Skeletal muscle satellite cell (primary cell): ENCODE data around the gene TMEM19. TPM values are rescaled to one million over a fixed set of nuclear protein-coding genes. Genes with fewer than 3 reads are reported as not detected.

Source experiments
- H3K27me3 ChIP-seq: 2 replicates; pipeline ENCODE4 v1.7.0; 2013; ENCODE audit warnings: low read length; ENCODE audit not compliant: control insufficient read depth, insufficient read depth
- H3K36me3 ChIP-seq: 2 replicates; pipeline ENCODE4 v1.7.0; 2013; ENCODE audit warnings: mild to moderate bottlenecking, control low read depth, low read length; ENCODE audit not compliant: insufficient read depth
- H3K4me1 ChIP-seq: 2 replicates; pipeline ENCODE4 v1.7.0; 2013; ENCODE audit warnings: low read length; ENCODE audit not compliant: control insufficient read depth, insufficient read depth
- H3K4me2 ChIP-seq: 2 replicates; pipeline ENCODE4 v1.7.0; 2013; ENCODE audit warnings: mild to moderate bottlenecking, low read length
- H3K4me3 ChIP-seq: 2 replicates; pipeline ENCODE4 v1.7.0; 2013; ENCODE audit warnings: low read length
- H3K9ac ChIP-seq: 2 replicates; pipeline ENCODE4 v1.7.0; 2013; ENCODE audit warnings: mild to moderate bottlenecking, low read depth, low read length, moderate library complexity
- H3K9me3 ChIP-seq: replicated peaks from 2 replicates; pipeline ENCODE4 v1.7.0; 2013; ENCODE audit warnings: mild to moderate bottlenecking, control low read depth, low read length
- total RNA-seq: library from RNA; depleted of rRNA; stranded (reverse); fragments of >200 nt; gene quantifications from 2 replicates; pipeline ENCODE4 v1.2.3, GENCODE V29; 2012; rRNA removed

The TMEM19 gene
- 16.5 and 17.7 TPM in 2 replicates for total RNA-seq

DNA sequence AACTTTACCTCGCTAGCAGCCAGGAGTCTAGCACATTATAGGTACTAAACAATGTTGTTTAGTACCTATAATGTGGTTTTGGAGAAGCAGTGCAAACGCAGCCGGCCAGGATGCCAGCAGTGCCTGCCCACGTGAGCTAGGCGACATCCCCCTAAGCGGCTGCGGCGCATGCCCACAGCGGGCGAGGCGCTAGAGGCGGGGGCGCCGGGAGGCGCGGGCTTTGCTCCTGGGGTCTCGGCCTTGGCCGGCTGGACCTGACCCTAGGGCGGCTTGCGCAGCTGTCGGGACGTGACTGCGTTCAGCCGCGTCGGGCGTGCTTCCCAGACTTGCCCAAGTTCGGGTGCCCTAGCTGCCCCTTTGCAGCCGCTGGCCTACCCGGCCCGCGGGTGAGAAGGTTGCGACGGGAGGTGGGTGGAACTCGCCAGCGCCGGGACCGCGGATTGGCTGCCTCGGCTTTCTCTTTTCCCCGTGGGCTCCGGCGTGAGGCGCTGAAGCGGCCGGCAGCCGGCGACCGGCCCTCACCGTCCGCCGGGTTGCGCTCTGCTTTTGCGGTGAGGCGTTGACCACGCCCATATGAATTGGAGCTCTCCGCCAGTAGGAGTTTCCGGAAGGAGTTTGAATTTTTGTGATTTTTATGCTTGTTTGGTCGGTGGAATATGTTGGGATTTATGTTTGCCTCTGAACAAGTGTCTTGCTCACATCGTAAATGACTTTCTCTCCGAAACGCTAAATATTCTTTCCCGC lies at the start of gene TMEM19:
TMEM19 (plus strand) TSS at position 169 of the 744 bp plus-strand sequence. CDS start 599 bp downstream, outside the sequence.
- Histone ChIP-seq H3K4me1 (peaks cover 20% of the 10 kb centered on the region), H3K36me3 (no peaks in the 10 kb centered on the region), H3K4me2 (peak within 1 kb of the TSS; percentile 98), H3K9ac (peak within 1 kb of the TSS; percentile 85), H3K4me3 (peak within 1 kb of the TSS; percentile 93), H3K9me3 (no peaks in the 10 kb centered on the region), H3K27me3 (no peaks in the 10 kb centered on the region)

DNA sequence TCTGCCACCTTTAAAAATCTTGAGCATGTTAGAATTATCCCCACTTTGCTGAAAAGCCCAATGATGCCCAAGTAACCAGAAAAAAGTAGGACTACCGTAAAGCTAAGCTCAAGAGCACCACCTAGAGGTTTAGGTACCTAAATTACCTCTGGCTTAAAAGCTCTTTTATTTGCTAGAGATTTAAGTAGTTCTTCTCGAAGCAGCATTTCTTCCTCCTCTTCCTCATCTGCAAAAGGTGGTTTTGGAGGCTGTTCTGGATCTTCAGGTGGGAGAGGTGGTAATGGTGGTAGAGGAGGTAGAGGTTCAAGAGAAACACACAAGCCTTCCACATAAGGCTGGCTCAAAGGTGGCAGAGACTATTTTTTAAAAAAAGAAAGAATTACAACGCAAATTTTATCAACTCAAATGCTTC lies 49.2 kb upstream of the TMEM19 start:
- Histone ChIP-seq H3K9me3 (no peaks in the 10 kb centered on the region), H3K9ac (no peak overlapping the region), H3K4me3 (no peak overlapping the region), H3K4me2 (no peak overlapping the region), H3K4me1 (no peaks in the 10 kb centered on the region), H3K36me3 (peaks cover 90% of the 10 kb centered on the region), H3K27me3 (no peaks in the 10 kb centered on the region)

GRCh38 chr12:71638499-71638898 lies 47.4 kb upstream of the TMEM19 start:
- no peaks in the 10 kb centered on the region for H3K27me3 ChIP-seq
- peaks cover 87% of the 10 kb centered on the region for H3K36me3 ChIP-seq
- no peak overlapping the region for H3K4me2 ChIP-seq
- no peaks in the 10 kb centered on the region for H3K4me1 ChIP-seq
- H3K4me3 ChIP-seq, result no peak overlapping the region
- H3K9ac ChIP-seq, result no peak overlapping the region
- H3K9me3 ChIP-seq, result no peaks in the 10 kb centered on the region

DNA sequence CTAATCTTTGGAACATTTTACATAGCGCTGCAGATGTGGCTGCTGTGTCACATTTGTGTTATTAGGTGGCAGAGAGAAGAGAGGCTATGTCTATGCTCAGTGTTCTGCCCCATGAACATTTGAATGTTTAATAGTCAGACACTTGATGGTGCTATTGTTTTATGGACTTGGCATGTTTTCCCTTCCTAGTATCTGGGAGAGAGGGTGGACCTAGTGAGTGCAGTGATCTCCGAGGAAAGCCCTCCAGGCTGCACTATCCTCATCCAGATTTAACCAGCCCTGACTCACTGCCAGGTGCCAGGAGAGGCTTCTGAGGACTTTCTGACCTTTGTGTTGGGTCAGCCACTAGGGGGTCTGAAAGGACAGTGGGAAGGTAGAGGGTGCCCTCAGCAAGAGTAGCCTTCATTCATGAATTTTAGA lies 46.5 kb upstream of the TMEM19 start:
- Histone ChIP-seq H3K4me2 (no peak overlapping the region), H3K4me3 (no peak overlapping the region), H3K9ac (no peak overlapping the region), H3K4me1 (no peaks in the 10 kb centered on the region), H3K9me3 (no peaks in the 10 kb centered on the region), H3K27me3 (no peaks in the 10 kb centered on the region), H3K36me3 (peaks cover 87% of the 10 kb centered on the region)

- no peaks in the 10 kb centered on the region for H3K4me1 ChIP-seq
- peaks cover 87% of the 10 kb centered on the region for H3K36me3 ChIP-seq
- no peaks in the 10 kb centered on the region for H3K27me3 ChIP-seq
- H3K9me3 ChIP-seq, result no peaks in the 10 kb centered on the region
- no peak overlapping the region for H3K9ac ChIP-seq
- H3K4me2 ChIP-seq, result no peak overlapping the region
- H3K4me3 ChIP-seq, result no peak overlapping the region
Measured at GRCh38 chr12:71640316-71640715, 45.6 kb upstream of the TMEM19 start.

- H3K4me2 ChIP-seq, result no peak overlapping the region
- H3K36me3 ChIP-seq, result peaks cover 82% of the 10 kb centered on the region
- no peaks in the 10 kb centered on the region for H3K9me3 ChIP-seq
- H3K4me3 ChIP-seq, result no peak overlapping the region
- H3K4me1 ChIP-seq, result no peaks in the 10 kb centered on the region
- H3K9ac ChIP-seq, result no peak overlapping the region
- no peaks in the 10 kb centered on the region for H3K27me3 ChIP-seq
Measured at GRCh38 chr12:71641390-71641789, 44.5 kb upstream of the TMEM19 start.

- no peaks in the 10 kb centered on the region for H3K4me1 ChIP-seq
- H3K36me3 ChIP-seq, result peaks cover 82% of the 10 kb centered on the region
- no peaks in the 10 kb centered on the region for H3K9me3 ChIP-seq
- no peaks in the 10 kb centered on the region for H3K27me3 ChIP-seq
- no peak overlapping the region for H3K9ac ChIP-seq
- H3K4me3 ChIP-seq, result no peak overlapping the region
- H3K4me2 ChIP-seq, result no peak overlapping the region
Measured at GRCh38 chr12:71642264-71642663, 43.6 kb upstream of the TMEM19 start.

DNA sequence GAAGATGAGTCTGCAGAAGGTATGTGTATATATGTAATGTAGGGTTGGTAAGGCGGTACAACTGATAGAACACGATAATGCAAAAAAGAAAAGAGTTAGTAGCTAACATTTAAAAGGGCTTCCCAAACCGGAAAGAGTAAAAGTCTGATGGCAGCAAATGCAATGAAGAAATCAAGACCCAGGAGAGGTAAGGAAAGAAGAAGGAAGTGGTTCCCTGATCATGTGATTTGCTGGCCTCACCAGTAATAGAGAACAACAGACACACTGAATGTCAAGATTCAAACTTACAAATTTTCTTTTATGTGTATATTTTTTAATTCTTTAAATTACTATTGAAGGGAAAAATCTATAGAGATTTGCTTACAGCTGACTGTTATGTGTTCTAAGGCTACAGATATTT lies 40.6 kb upstream of the TMEM19 start:
- Histone ChIP-seq H3K4me2 (no peak overlapping the region), H3K36me3 (peaks cover 80% of the 10 kb centered on the region), H3K4me1 (no peaks in the 10 kb centered on the region), H3K9me3 (no peaks in the 10 kb centered on the region), H3K27me3 (no peaks in the 10 kb centered on the region), H3K4me3 (no peak overlapping the region), H3K9ac (no peak overlapping the region)

DNA sequence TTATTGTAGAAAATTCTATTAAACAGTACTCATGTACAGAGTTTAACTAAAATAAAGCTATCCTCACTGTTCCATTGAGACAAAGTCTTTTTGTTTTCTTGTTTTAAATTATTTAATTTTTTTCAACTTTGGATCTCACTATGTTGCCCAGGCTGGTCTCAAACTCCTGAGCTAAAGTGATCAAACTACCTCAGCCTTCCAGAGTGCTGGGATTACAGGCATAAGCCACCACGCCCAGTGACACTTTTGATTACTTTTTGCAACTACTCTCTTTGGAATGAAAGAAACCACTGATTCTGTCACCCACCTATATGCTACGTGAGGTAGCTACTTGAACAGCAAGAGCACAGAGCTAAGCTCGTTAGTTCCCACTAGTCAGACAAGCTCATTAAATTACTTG lies 39.4 kb upstream of the TMEM19 start:
- Histone ChIP-seq H3K4me3 (no peak overlapping the region), H3K9ac (no peak overlapping the region), H3K4me2 (no peak overlapping the region), H3K27me3 (no peaks in the 10 kb centered on the region), H3K36me3 (peaks cover 82% of the 10 kb centered on the region), H3K9me3 (no peaks in the 10 kb centered on the region), H3K4me1 (no peaks in the 10 kb centered on the region)

DNA sequence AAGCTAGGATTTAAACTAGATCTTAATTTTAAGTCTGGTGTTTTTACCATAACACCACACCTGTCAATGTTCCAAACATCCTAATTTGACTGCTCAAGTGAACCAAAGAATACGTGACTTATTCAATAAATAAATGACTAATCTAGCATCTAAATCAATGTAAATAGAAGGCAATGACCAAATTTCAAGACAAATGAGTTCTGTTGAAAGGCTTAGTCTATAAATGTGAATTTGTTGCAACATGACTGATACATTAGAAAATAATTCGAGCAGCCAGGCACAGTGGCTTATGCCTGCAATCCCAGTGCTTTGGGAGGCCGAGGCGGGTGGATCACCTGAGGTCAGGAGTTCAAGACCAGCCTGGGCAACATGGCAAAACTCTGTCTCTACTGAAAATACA lies 37.3 kb upstream of the TMEM19 start:
- no peaks in the 10 kb centered on the region for H3K27me3 ChIP-seq
- no peaks in the 10 kb centered on the region for H3K4me1 ChIP-seq
- peaks cover 3% of the 10 kb centered on the region for H3K9me3 ChIP-seq
- no peak overlapping the region for H3K4me3 ChIP-seq
- no peak overlapping the region for H3K4me2 ChIP-seq
- no peak overlapping the region for H3K9ac ChIP-seq
- peaks cover 82% of the 10 kb centered on the region for H3K36me3 ChIP-seq

DNA sequence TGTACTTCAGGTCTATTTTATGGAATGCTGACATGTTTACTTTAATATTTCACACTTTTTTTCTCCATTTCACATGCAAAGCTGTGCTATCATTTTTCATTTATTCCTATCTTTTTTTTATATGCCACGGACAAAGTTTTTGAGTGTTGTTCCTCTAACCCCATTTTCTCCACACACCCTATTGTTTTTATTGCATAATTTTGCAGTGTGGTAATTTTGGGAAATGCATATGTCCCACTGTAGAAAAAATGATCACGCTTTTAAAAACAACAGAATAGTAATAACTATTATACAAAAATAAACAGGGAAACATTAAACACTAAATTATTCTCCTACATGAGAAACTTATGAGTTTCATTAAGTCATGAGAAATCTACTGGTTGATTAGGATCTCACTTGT lies 36.5 kb upstream of the TMEM19 start:
- no peaks in the 10 kb centered on the region for H3K4me1 ChIP-seq
- peaks cover 82% of the 10 kb centered on the region for H3K36me3 ChIP-seq
- no peaks in the 10 kb centered on the region for H3K27me3 ChIP-seq
- H3K9me3 ChIP-seq, result peaks cover 3% of the 10 kb centered on the region
- no peak overlapping the region for H3K9ac ChIP-seq
- H3K4me2 ChIP-seq, result no peak overlapping the region
- no peak overlapping the region for H3K4me3 ChIP-seq

GRCh38 chr12:71652656-71653055 lies 33.2 kb upstream of the TMEM19 start:
- H3K4me3 ChIP-seq, result no peak overlapping the region
- peaks cover 3% of the 10 kb centered on the region for H3K9me3 ChIP-seq
- no peak overlapping the region for H3K9ac ChIP-seq
- H3K4me1 ChIP-seq, result peaks cover 9% of the 10 kb centered on the region
- no peak overlapping the region for H3K4me2 ChIP-seq
- H3K36me3 ChIP-seq, result peaks cover 88% of the 10 kb centered on the region
- no peaks in the 10 kb centered on the region for H3K27me3 ChIP-seq
